ENCODE measurements around the gene SCAMP3.
"Not testable (repeated sequence)": the region's sequence is repeated elsewhere in the genome, so short reads cannot be mapped to it uniquely, and the experiment has no call there.

Gene SCAMP3

DNA sequence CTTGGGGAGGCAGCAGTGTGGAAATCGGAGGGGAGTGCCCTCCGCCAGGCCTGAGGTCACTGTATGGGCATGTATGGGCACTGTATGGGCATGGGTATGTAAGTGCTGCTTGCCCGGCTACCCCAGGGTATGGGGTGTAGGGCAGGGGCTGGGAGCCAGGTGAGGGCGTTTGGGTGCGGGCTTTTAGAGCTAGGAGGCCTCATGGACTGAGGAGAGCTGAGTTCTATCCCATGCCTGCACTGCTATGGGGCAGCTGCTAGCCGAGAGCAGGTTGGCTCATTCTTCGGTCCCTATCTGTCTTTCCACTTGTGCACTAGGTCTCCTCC is 33.7 kb upstream of the SCAMP3 start:
- no peak for DNase-seq (ENCODE audit: low spot score)
- in situ Hi-C loops (cut with MboI; ENCODE audit: low sequenced_read_pairs, unreplicated experiment), result no loop called here
- TF ChIP-seq, protein P1, sequence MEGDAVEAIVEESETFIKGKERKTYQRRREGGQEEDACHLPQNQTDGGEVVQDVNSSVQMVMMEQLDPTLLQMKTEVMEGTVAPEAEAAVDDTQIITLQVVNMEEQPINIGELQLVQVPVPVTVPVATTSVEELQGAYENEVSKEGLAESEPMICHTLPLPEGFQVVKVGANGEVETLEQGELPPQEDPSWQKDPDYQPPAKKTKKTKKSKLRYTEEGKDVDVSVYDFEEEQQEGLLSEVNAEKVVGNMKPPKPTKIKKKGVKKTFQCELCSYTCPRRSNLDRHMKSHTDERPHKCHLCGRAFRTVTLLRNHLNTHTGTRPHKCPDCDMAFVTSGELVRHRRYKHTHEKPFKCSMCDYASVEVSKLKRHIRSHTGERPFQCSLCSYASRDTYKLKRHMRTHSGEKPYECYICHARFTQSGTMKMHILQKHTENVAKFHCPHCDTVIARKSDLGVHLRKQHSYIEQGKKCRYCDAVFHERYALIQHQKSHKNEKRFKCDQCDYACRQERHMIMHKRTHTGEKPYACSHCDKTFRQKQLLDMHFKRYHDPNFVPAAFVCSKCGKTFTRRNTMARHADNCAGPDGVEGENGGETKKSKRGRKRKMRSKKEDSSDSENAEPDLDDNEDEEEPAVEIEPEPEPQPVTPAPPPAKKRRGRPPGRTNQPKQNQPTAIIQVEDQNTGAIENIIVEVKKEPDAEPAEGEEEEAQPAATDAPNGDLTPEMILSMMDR (IDR thresholded peaks at IDR 0.05; ENCODE audit: borderline replicate concordance, control extremely low read depth, extremely low read depth, insufficient read depth, missing control alignments), result no peak

DNA sequence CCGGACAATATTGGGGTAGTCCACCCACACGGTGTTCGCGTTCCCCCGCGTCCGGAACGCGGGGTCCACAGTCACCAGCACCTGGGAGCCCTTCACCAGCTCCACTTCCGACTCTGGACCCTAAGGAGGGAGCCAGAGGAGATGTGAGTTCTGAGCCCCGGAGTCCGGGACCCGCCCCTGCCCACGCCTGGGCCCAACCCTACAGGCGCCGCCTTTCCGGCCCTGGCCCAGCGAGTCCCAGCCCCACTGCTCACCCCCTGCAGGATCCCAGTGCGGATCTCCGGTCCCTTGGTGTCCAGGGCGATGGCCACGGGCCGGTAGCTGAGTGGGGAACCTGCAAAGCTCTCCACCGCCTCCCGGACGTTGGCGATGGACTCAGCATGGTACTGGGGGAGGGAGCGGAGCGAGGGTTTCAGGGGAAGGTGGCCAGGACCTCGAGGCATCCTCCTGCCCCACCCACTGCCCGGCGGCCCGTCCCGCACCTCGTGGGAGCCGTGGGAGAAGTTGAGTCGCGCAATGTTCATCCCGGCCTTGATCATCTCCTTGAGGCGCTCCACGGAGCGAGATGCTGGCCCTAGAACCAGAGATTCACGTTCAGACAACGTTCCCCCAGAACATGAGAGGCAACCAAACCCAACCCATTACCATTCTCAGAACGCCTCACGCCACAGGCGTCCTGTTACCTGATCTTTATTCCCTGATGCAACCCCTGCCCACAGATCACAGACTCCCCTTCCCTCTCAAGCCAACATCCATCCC is 33.2 kb upstream of the SCAMP3 start:
- no peak for DNase-seq (ENCODE audit: low spot score)
- TF ChIP-seq, protein P1 (IDR thresholded peaks at IDR 0.05; ENCODE audit: borderline replicate concordance, control extremely low read depth, extremely low read depth, insufficient read depth, missing control alignments), result no peak
- in situ Hi-C loops (cut with MboI; ENCODE audit: low sequenced_read_pairs, unreplicated experiment), result no loop called here

DNA sequence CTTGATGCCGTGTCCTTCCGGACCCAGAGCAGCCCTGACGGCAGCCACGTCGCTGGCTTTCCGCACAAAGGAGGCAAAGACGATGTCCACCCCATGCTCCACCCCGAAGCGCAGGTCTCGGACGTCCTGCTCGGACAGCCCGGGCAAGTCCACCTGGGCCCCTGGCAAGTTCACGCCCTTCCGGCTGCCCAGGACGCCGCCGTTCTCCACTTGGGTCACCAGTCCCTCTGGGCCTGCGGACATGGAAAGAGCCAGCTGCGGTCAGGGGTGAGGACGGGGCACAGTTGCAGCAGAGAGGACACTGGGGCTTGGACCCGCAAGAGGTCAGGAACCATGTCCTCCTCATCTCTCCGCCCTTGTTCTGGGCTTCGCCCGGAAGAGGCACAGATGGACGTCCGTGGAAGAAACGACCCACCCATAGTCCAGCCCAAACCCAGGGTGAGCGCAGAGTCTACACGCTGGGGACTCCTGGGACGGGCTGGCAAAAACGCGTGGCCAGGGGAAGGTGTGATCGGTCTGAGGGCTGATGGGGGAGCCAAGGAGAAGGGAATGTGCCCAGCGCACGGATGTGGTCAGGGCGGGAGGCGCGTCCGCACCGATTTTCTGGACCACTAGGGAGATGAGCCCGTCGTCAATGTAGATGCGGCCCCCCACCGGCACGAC is 32.5 kb upstream of the SCAMP3 start:
- in situ Hi-C loops (cut with MboI; ENCODE audit: low sequenced_read_pairs, unreplicated experiment), result no loop called here
- no peak for DNase-seq (ENCODE audit: low spot score)
- TF ChIP-seq, protein P1 (IDR thresholded peaks at IDR 0.05; ENCODE audit: borderline replicate concordance, control extremely low read depth, extremely low read depth, insufficient read depth, missing control alignments), result no peak

DNA sequence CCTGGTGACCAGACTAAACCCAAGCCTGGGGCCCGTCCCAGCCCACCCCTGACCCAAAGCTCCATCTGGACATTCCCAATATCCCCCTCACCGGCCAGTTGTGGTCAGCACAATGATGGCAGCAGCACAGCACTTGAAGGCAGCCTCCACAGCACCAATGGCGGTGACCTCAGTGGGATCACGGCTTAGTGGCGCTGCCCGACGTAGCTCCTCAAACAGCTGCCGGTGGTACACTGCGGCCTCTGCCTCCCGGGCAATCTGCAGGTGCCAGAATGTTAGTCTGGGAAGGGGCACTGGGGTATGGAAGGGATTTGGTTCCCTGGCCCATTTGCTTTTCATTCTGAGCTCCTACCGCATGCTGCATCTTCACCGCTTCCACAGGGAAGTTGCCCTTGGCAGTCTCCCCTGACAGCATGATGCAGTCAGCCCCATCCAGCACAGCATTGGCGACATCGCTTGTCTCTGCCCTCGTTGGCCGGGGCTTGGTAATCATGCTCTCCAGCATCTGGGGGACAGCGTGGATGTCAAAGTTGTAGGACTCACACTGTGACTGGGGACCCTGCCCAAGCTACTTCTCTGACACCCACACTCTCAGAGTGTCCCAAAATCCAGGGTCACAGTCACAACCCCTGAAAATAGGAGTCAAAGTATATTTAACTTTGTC is 31.1 kb upstream of the SCAMP3 start:
- in situ Hi-C loops (cut with MboI; ENCODE audit: low sequenced_read_pairs, unreplicated experiment), result no loop called here
- TF ChIP-seq, protein P1 (IDR thresholded peaks at IDR 0.05; ENCODE audit: borderline replicate concordance, control extremely low read depth, extremely low read depth, insufficient read depth, missing control alignments), result no peak
- no peak for DNase-seq (ENCODE audit: low spot score)

DNA sequence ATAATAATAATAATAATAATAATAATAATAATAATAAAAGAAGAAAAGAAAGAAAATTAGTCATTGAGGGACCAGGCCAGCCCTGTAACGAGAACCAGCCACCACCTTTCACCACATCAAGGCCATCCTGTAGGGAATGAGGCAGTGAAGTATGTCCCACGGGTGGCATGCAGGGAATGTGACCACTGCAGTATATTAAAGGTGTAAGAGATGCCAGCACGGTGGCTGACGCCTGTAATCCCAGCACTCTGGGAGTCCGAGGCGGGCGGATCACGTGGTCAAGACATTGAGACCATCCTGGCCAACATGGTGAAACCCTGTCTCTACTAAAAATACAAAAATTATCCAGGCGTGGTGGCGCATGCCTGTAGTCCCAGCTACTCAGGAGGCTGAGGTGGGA is 28.8 kb upstream of the SCAMP3 start:
- in situ Hi-C loops (cut with MboI; ENCODE audit: low sequenced_read_pairs, unreplicated experiment); DNase-seq (ENCODE audit: low spot score): not testable (repeated sequence)

DNA sequence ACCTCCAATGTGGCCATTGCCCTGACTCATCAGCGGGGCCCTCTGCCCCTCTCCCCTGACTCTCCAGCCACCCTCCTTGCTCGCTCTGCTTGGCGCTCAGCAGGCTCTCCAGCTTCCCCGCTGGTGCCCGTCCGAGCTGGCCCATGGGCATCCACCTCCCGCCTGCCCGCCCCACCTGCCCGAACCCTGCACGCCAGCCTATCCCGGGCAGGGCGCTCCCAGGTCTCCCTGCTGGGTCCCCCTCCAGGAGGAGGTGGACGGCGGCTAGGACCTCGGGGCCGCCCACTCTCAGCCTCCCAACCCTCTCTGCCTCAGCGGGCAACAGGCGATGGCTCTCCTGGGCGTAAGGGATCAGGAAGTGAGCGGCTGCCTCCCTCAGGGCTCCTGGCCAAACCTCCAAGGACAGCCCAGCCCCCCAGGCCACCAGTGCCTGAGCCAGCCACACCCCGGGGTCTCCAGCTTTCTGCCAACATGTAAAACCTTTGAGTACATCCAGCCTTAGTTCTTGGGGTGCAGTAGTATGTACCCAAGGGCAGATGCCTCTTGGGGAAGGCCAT is 25.9 kb upstream of the SCAMP3 start:
- no peak for DNase-seq (ENCODE audit: low spot score)
- in situ Hi-C loops (cut with MboI; ENCODE audit: low sequenced_read_pairs, unreplicated experiment), result no loop called here
- TF ChIP-seq, protein P1 (IDR thresholded peaks at IDR 0.05; ENCODE audit: borderline replicate concordance, control extremely low read depth, extremely low read depth, insufficient read depth, missing control alignments), result no peak

DNA sequence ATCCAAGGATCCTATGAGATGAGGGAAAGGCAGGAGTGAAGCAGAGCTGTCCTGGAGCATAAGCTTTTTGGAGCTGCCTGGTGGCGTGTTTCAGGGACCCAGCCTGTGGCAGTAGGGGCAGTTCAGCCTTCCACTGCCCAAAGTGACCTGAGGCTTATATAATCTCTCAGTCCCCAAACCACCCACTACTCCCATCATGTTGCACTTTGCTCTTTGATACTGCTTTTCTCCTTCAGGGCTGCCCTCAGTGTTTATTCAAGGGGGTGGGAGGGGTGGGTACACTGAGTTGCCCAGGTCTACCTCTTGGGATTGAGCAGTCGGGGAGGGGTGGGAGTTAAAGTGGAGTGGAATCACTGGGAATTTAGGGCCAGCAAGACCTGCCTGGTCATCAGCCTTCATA is 24.4 kb upstream of the SCAMP3 start:
- TF ChIP-seq, protein P1 (IDR thresholded peaks at IDR 0.05; ENCODE audit: borderline replicate concordance, control extremely low read depth, extremely low read depth, insufficient read depth, missing control alignments), result no peak
- no peak for DNase-seq (ENCODE audit: low spot score)
- in situ Hi-C loops (cut with MboI; ENCODE audit: low sequenced_read_pairs, unreplicated experiment), result no loop called here

Data from GM13976 (cell line).